Activated naive CD4-positive, alpha-beta T cell (primary cell): ENCODE data around the gene ARID4A.
"Not testable (repeated sequence)": the region's sequence is repeated elsewhere in the genome, so short reads cannot be mapped to it uniquely, and the experiment has no call there.

ENCODE experiments used
- DNase-seq, 4 experiments: peaks; one replicate each; lab custom pipeline; 2025; lab: John Stamatoyannopoulos, UW

ARID4A gene

GRCh38 chr14:58291646-58292045 lies 6.7 kb upstream of the ARID4A start:
- no peak for DNase-seq

DNA sequence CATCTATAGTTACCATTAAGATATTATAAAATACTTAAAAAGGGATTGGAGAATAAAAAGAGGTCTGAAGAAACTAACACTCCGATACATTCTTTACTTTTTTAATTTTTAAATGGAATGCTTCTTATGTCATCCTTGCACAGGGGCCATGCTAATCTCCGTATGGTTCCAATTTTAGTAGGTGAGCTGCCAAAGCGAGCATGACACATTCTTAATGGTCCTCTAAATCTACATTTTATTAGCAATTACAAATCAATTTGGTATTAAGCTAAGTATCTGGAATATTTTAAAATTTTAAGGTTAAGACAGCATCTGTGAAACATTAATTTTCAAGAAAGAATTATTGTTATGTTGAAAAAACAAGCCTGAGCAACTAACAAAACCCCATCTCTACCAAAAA lies 6.2 kb upstream of the ARID4A start:
- DNase-seq = no peak

DNA sequence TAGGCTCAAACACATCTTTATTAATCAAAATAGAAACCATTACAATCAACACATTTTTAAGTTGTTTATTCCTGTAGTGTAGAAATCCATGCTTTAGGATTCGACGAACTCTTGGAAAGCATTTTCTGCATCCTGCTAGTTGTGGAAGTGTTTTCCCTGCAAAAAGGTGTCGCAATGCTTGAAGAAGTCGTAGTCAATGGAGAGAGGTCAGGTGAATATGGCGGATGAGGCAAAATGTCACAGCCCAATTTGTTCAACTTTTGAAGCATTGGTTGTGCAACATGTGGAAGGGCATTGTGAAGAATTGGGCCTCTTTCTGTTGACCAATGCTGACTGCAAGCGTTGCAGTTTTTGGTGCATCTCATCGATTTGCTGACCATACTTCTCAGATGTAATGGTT lies 4.2 kb upstream of the ARID4A start:
- no peak for DNase-seq

- DNase-seq = no peak
Measured at GRCh38 chr14:58296726-58297125, 1.6 kb upstream of the ARID4A start.

GRCh38 chr14:58297412-58297761 lies 968 bp upstream of the ARID4A start:
- no peak for DNase-seq

DNA sequence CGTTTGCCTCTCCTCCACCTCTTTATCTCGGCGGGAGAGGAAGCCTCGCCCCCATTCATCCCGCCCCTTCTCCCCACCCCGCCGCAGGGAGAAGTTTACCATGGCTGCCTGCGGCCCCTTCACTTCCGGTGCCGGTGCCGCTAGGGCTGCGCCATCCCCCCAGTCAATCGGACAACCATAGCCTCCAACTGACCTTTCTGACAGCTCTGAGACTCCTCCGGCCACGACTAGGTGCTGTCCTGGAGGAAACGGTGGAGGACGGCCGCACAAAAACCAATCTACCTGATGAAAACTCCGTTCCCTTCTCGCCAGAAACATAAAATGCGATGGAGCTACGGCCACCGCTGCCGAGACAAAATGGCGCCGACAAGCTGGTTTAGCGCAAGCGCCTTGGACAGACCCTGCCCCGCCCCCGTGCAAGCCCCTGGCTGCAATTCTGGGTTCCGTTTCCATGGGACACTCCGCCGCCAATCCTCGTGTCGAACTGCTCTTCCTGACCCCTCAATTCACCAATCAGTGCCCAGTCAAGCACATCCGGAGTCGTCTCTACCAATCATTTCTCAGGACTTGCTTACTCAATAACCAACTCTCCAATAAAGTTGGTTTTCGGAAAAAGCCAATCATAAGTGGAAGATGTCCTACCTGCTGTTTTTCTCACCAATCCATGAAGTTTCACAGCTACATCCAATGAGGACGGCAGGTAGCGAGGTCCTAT lies 436 bp upstream of the ARID4A start:
- peak; percentile 90 to 97 (median 94) for DNase-seq

GRCh38 chr14:58299401-58300330 lies 1.3 kb downstream of the ARID4A start:
- DNase-seq = no peak

- DNase-seq = no peak
Measured at GRCh38 chr14:58301416-58301815, 3.1 kb downstream of the ARID4A start.

DNA sequence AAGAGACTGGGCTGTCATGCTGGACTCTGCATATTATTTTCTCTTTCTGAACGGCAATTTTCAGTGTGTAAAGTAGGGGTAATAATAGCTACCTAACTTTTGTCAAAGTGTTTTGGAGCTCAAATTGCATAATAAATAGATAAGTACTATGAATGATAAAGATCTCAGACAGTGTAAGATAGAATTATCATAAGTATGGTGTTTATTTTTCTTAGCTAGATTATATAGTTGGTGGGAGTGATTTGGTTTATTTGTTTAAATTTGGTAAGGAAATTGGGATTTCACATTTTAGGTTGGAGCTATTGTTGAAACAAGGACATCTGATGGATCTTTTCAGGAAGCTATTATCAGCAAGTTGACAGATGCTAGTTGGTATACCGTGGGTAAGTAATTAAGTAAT lies 7.4 kb downstream of the ARID4A start:
- no peak for DNase-seq

DNA sequence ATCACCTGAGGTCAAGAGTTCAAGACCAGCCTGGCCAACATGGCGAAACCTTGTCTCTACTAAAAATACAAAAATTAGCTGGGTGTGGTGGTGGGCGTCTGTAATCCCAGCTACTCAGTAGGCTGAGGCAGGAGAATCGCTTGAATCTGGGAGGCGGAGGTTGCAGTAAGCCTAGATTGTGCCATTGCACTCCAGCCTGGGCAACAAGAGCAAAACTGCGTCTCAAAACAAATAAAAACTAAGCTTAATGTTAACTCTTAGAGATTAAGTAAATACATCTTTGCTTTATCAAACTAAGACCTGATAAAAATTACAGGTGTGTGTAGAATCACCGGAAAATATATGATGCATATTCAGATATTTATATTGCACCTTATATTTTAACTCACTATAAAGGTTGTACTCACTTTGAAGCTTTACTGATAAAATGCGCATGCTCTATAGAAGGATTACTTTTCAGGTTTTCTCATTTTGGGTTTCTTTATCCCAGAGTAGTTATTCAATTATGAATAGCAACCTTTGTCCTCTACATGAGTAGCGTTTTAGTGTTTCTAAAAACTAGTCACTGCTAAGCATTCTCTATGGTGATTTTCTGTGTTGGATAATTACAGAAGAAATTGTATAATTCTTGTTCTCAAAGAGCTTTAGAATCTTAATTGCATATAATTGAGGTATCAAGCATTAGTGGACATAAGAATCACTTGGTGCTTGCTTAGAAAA lies 9.4 kb downstream of the ARID4A start:
- no peak for DNase-seq

DNA sequence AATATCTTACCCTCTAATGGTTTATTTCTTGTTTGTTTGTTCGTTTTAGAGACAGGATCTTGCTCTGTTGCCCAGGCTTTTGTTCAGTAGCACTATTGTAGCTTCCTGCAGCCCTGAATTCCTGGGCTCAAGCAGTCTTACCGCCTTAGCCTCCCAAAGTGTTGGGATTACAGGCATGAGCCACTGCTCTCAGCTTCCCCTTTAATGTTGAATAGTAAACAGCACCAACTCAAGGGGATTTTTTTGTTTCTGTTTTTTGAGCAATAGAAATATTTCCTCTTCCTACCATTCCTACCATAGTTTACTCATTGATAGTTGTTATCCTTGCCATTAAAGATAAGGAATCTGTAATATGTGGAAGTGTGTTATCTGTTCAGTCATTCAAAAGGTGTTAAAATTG lies 10.7 kb downstream of the ARID4A start:
- no peak for DNase-seq

- DNase-seq = no peak
Measured at GRCh38 chr14:58313699-58314098, 15.3 kb downstream of the ARID4A start.

DNA sequence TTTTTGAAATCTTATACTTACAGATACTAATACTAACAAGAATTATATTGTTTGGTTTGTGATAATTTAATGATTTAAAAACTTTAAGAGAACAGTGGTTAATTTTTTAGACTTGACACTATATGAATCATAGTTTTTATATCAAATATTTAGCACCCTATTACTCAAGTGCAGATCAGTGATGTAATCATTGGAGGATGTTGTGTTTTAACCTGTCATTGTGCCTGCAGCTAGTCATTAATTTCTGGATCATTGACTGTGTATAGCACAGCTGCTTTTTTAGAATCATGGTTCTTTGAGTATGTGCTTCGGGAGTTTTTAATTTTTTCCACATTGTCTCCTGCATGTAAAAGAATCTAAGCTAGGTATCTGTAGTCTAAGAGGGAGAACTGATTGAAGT lies 17.3 kb downstream of the ARID4A start:
- no peak for DNase-seq

DNA sequence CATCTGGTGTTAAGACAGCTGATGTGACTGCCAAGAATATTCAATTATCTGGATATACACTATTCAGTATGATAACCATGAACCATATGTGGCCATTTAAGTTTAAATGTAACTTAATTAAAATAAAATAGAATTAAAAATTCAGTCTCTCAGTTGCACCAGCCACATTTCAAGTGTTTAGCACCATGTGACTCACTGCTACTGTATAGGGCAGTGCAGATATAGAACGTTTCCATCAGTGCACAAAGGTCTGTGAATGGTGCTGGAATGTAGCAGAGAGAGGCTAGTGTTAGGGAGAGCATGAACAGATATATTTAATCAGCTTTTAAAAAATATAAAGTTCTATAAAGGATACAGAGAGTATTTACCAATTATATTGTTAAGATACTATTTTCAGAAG lies 28.7 kb downstream of the ARID4A start:
- DNase-seq = no peak

GRCh38 chr14:58331111-58331510 lies 32.8 kb downstream of the ARID4A start:
- peak; percentile 26 to 83 (median 60) for DNase-seq

GRCh38 chr14:58332561-58332960 lies 34.2 kb downstream of the ARID4A start:
- DNase-seq = no peak

- not testable (repeated sequence) for DNase-seq
Measured at GRCh38 chr14:58339666-58340065, 41.3 kb downstream of the ARID4A start.

GRCh38 chr14:58341152-58341748 lies 42.9 kb downstream of the ARID4A start:
- no peak for DNase-seq

- not testable (repeated sequence) for DNase-seq
Measured at GRCh38 chr14:58343535-58343934, 45.2 kb downstream of the ARID4A start.

DNA sequence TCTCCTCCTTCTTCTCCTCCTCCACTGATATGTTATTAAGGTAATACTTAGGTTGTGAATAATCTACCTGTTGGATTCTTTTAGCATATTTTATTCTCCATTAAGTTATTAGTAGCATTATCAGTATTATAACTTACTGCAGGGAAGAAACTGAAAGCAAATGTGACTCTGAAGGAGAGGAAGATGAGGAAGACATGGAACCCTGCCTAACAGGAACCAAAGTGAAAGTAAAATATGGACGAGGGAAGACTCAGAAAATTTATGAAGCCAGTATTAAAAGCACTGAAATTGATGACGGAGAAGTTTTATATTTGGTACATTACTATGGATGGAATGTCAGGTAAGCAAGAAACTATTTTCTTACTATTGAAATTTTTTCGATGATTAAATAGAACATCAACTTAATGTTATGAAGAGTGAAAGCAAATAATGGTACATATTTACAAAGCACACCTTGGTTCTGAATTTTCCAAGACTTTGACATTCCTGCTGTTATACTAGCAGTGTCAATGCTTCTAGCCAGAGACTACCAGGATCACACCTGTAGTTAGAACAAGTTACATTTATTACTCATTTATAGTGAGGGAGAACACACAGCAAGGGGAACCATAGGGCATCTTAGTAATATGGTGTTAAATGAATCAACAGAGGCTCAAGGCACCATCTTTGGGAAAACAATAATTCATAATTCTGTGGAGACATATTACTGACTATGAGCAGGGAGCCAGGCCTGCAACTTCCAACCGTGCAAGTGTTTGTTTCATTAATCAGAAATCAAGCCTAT lies 55.4 kb downstream of the ARID4A start:
- DNase-seq = no peak

GRCh38 chr14:58354808-58355207 lies 56.5 kb downstream of the ARID4A start:
- DNase-seq = no peak
